Cardiac muscle cell (in vitro differentiated cells and primary cell): ENCODE data around the gene TNNT2. TPM values are rescaled to one million over a fixed set of nuclear protein-coding genes. Genes with fewer than 3 reads are reported as not detected.

Source experiments
- DNase-seq, 2 donors: peaks; one replicate each; pipeline versions ENCODE4 v3.0.0 to v3.0.0-alpha.2; 2010 to 2017; ENCODE audit warnings: low read depth in 1 of 2, low spot score in 1 of 2
- H3K27ac ChIP-seq: fragments of 200-600 bp; sonication (generic); 2 replicates; pipeline ENCODE4 v1.5.1; 2016
- H3K27me3 ChIP-seq: fragments of 200-600 bp; sonication (generic); 2 replicates; pipeline ENCODE4 v1.6.0; 2016; ENCODE audit warnings: control low read depth
- H3K36me3 ChIP-seq: fragments of 200-600 bp; sonication (generic); 2 replicates; pipeline ENCODE4 v1.5.1; 2016; ENCODE audit warnings: control low read depth
- H3K4me1 ChIP-seq: fragments of 200-600 bp; sonication (generic); 2 replicates; pipeline ENCODE4 v1.8.1; 2017; ENCODE audit warnings: low read depth, mild to moderate bottlenecking, mixed run types
- H3K4me3 ChIP-seq: fragments of 200-600 bp; sonication (generic); 2 replicates; pipeline ENCODE4 v1.5.1; 2016; ENCODE audit warnings: mild to moderate bottlenecking
- H3K9me3 ChIP-seq: fragments of 200-600 bp; sonication (generic); 2 replicates; pipeline ENCODE4 v1.5.1; 2017; ENCODE audit warnings: low read depth, mild to moderate bottlenecking, control low read depth
- polyA plus RNA-seq: library from polyadenylated mRNA; unstranded; fragments of >200 nt; fragmentation: Nextera tagmentation; extraction: Ambion mirVana; gene quantifications from 2 replicates; pipeline ENCODE4 v1.2.1, GENCODE V29; 2016
- total RNA-seq: library from RNA; depleted of rRNA; stranded (reverse); fragments of >200 nt; gene quantifications from 2 replicates; pipeline ENCODE4 v1.2.3, GENCODE V29; 2016
- TF ChIP-seq, protein P1 (sequence below): IDR thresholded peaks from 2 replicates; pipeline ENCODE4 v1.5.1; 2012; ENCODE audit warnings: low read depth, mild to moderate bottlenecking, low read length

The TNNT2 gene
- total and polyA plus RNA-seq, 2 experiments from 2014 or later, result 7,232 to 9,291 TPM

DNA sequence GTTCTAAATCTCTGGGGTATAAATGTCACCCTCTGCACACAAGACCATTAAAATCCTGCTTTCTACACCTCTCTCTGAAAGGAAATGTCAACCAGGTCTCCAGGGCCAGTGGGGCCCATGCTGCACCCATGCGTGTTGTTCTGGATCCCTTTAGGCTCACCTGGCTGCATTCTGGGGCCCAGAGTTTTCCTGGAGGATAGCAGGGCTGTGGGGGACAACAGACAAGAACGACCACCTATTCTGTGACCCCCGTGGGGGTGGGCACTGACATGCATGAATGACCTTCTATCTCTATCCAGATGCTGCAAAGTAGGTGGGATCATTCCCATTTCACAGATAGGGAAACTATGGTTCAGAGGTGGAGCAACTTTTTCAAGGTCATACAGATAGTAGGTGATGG lies 41.6 kb downstream of the TNNT2 start:
- Histone ChIP-seq H3K27ac (no peak overlapping the region), H3K4me1 (peaks cover 4% of the 10 kb centered on the region), H3K9me3 (no peaks in the 10 kb centered on the region), H3K36me3 (no peaks in the 10 kb centered on the region), H3K27me3 (no peaks in the 10 kb centered on the region), H3K4me3 (no peak overlapping the region)
- DNase-seq, result no peak
- TF ChIP-seq, protein P1, sequence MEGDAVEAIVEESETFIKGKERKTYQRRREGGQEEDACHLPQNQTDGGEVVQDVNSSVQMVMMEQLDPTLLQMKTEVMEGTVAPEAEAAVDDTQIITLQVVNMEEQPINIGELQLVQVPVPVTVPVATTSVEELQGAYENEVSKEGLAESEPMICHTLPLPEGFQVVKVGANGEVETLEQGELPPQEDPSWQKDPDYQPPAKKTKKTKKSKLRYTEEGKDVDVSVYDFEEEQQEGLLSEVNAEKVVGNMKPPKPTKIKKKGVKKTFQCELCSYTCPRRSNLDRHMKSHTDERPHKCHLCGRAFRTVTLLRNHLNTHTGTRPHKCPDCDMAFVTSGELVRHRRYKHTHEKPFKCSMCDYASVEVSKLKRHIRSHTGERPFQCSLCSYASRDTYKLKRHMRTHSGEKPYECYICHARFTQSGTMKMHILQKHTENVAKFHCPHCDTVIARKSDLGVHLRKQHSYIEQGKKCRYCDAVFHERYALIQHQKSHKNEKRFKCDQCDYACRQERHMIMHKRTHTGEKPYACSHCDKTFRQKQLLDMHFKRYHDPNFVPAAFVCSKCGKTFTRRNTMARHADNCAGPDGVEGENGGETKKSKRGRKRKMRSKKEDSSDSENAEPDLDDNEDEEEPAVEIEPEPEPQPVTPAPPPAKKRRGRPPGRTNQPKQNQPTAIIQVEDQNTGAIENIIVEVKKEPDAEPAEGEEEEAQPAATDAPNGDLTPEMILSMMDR, result no peak

DNA sequence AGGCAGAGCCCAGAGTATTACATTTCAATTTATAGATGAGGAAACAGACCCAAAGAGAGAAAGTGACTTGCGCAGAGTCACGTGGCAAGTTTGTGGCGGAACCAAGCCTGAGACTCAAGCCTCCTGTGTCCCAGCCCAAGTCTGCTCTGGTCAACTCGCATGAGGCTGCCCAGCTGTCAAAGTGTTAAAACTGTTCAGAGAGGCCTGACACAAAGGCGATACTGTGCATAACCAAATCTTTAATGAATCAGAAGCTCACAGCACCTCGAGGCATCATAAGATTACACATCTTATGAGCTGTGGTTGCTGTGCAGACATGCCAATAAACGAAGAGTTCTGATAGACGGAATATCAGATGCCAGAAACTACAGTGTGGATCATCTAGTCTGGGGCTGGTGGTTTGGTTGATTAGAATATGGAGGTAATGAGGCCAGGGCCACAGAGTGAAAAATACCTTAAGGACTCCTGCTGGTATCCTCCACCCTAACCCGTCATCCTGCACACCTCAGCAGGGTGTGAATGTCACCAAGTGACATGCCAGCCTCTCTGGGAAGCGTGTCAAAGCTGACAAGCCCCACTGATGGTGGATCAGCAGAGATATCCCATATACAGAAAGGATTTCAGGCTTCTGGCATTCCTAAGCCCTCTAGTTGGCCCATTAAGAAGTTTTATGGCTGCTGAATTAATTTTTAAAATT lies 42.2 kb downstream of the TNNT2 start:
- Histone ChIP-seq H3K4me1 (peaks cover 10% of the 10 kb centered on the region), H3K27ac (no peak overlapping the region), H3K9me3 (no peaks in the 10 kb centered on the region), H3K36me3 (no peaks in the 10 kb centered on the region), H3K27me3 (no peaks in the 10 kb centered on the region), H3K4me3 (no peak overlapping the region)
- no peak for DNase-seq
- TF ChIP-seq, protein P1, result no peak

DNA sequence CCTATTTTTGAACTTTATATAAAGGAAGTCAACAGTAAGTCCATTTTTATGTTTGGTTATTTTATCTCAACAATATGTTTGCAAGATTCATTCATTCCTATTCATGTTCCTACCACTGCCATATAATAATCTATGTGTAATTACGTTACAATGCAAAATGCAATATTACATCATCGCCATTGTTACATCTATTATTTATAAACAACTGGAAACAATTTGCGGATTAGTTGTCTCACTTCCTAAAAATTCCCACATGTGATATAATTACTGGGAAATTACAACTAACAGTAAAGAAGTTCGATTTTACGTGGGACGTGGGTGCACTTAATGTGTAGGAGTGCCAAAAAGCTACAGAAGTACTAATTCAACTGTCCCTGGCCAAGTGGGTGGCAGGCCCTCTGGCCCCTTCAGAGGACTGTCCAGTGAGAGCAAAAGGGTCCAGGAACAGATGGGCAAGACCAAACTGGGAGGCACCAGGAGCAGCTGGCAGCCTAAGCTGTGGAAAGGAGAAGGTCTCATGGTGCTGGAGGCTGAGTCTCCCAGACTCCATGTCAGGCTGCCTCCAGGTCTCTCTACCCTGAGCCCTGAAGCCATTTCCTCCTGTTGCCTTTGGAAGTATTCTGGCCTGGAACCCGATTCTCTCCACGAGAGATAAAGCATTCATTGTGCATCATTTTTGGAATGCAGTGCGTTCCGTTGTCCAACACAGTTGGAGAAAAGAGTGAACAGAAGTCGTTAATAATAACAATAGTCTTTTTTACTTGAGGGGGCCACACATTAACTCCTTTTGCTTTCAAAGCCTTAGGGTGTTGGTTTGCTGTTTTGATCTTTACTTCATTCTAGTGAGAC lies 42.9 kb downstream of the TNNT2 start:
- DNase-seq, result no peak
- TF ChIP-seq, protein P1, result no peak
- Histone ChIP-seq H3K27me3 (no peaks in the 10 kb centered on the region), H3K36me3 (no peaks in the 10 kb centered on the region), H3K4me3 (no peak overlapping the region), H3K9me3 (no peaks in the 10 kb centered on the region), H3K4me1 (peaks cover 17% of the 10 kb centered on the region), H3K27ac (no peak overlapping the region)

DNA sequence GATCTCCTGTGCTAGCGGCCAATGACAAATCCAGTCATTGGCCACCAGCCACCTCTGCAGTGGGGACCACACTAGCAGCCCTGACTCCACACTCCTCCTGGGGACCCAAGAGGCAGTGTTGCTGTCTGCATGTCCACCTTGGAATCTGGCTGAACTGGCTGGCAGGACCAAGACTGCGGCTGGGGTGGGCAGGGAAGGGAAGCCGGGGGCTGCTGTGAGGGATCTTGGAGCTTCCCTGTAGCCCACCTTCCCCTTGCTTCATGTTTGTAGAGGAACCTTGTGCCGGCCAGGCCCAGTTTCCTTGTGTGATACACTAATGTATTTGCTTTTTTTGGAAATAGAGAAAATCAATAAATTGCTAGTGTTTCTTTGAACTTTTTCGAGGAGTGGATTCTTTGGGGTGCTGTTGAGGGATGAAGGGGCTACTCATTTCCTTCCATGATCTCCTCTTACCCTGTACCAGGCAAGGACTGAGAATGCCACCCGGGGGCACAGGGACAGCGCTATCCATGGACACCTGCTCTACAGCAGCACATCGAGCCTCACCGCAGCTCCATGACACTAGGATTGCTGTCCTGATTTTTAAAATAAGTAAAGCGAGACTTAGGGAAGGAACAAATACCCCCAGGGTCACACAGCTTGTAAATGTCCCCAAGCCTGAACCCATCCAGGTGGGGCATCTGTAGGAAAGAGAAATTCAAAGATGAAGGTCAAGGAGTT lies 44.7 kb downstream of the TNNT2 start:
- Histone ChIP-seq H3K4me1 (peaks cover 35% of the 10 kb centered on the region), H3K9me3 (no peaks in the 10 kb centered on the region), H3K27me3 (no peaks in the 10 kb centered on the region)

DNA sequence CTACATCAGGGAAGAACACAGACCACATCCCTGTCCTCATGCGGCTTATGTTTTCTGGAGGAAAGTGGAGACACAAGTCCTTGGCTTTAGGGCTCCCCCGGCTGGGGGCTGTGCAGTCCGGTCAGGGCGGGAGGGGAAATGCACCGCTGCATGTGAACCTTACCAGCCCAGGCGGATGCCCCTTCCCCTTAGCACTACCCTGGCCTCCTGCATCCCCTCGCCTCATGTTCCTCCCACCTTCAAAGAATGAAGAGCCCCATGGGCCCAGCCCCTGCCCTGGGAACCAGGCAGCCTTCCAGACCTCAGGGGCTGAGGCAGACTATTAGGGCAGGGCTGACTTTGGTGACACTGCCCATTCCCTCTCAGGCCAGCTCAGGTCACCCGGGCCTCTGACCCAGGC lies 45.5 kb downstream of the TNNT2 start:
- H3K4me1 ChIP-seq, result peaks cover 36% of the 10 kb centered on the region
- TF ChIP-seq, protein P1, result no peak
- H3K27me3 ChIP-seq, result no peaks in the 10 kb centered on the region
- no peaks in the 10 kb centered on the region for H3K9me3 ChIP-seq
- no peaks in the 10 kb centered on the region for H3K36me3 ChIP-seq
- no peak for DNase-seq
- H3K4me3 ChIP-seq, result no peak overlapping the region
- H3K27ac ChIP-seq, result no peak overlapping the region

More for the DNA sequence above, 44.7 kb downstream of the TNNT2 start:
- Histone ChIP-seq H3K4me3 (no peak overlapping the region), H3K36me3 (no peaks in the 10 kb centered on the region), H3K27ac (no peak overlapping the region)
- no peak for DNase-seq
- TF ChIP-seq, protein P1, result no peak
